Body of pancreas (tissue), 4 donors: Measurements from ENCODE around the gene ITGA2.

Experiments used
- CTCF ChIP-seq, 7 experiments: fragments of 450-650 bp in 4 of 7; fragments of 200-600 bp in 3 of 7; sonication (generic) in 3 of 7; IDR thresholded peaks; one replicate each; pipeline ENCODE4 v1.5.1; 2016 to 2019; ENCODE audit warnings: antibody characterized with exemption in 7 of 7
- POLR2A ChIP-seq, 3 donors: fragments of 450-650 bp; IDR thresholded peaks; one replicate each; pipeline ENCODE4 v1.6.1; 2016; ENCODE audit warnings: antibody characterized with exemption in 3 of 3, mild to moderate bottlenecking in 2 of 3

GRCh38 chr5:53017383-53017782 is 28.2 kb downstream of the ITGA2 start:
- no peak for TF ChIP-seq CTCF (IDR thresholded peaks at IDR 0.05)
- no peak for TF ChIP-seq POLR2A (IDR thresholded peaks at IDR 0.05)
